H1 (cell line): ENCODE results near the gene TMEM45B.
"Not testable (repeated sequence)": the region's sequence is repeated elsewhere in the genome, so short reads cannot be mapped to it uniquely, and the experiment has no call there.

Experiments used
- BACH1 ChIP-seq: IDR thresholded peaks from 2 replicates; pipeline ENCODE4 v1.6.1; 2012; ENCODE audit warnings: low read length, improper control_type of control experiment
- EZH2 ChIP-seq: fragments of 200-600 bp; sonication (generic); IDR thresholded peaks from 2 replicates; pipeline ENCODE4 v1.7.1; 2012; ENCODE audit warnings: low read depth, mild to moderate bottlenecking, moderate library complexity, low read length, inconsistent platforms; ENCODE audit not compliant: severe bottlenecking
- FOSL1 ChIP-seq: IDR thresholded peaks from 2 replicates; pipeline ENCODE4 v1.6.1; 2011; ENCODE audit warnings: mild to moderate bottlenecking, low read depth, low read length, moderate library complexity; ENCODE audit not compliant: insufficient read depth
- HDAC2 ChIP-seq, 2 experiments: fragments of 300-600 bp in 1 of 2; sonication (generic) in 1 of 2; IDR thresholded peaks; 2 replicates each; pipeline ENCODE4 v1.6.1; 2011 to 2012; ENCODE audit warnings: low read depth in 2 of 2, low read length in 2 of 2, mild to moderate bottlenecking in 2 of 2, moderate library complexity in 2 of 2, borderline replicate concordance in 1 of 2, inconsistent platforms in 1 of 2
- KDM1A ChIP-seq: fragments of 200-600, 300-600 bp; sonication (generic); IDR thresholded peaks from 2 replicates; pipeline ENCODE4 v1.7.1; 2016; ENCODE audit warnings: mild to moderate bottlenecking, low read length, borderline replicate concordance
- MAFK ChIP-seq: IDR thresholded peaks from 2 replicates; pipeline ENCODE4 v1.6.1; 2012; ENCODE audit warnings: low read depth, mild to moderate bottlenecking, improper control_type of control experiment, low read length
- POLR2A ChIP-seq, 2 experiments: IDR thresholded peaks; 1 replicate in 1 of 2; 2 replicates in 1 of 2; pipeline ENCODE4 v1.6.1; 2011; ENCODE audit warnings: low read depth in 2 of 2, low read length in 2 of 2, mild to moderate bottlenecking in 2 of 2; ENCODE audit errors: control extremely low read depth in 1 of 2
- POLR2AphosphoS5 ChIP-seq: IDR thresholded peaks from 2 replicates; pipeline ENCODE4 v1.6.1; 2011; ENCODE audit warnings: low read depth, low read length
- SP2 ChIP-seq: IDR thresholded peaks from 2 replicates; pipeline ENCODE4 v1.6.1; 2012; ENCODE audit warnings: mild to moderate bottlenecking, low read length, inconsistent platforms
- TF ChIP-seq, protein P1 (sequence below), 3 experiments: IDR thresholded peaks; 1 replicate in 2 of 3; 2 replicates in 1 of 3; pipeline versions ENCODE4 v1.5.1 to v1.6.1; 2011; ENCODE audit warnings: low read length in 3 of 3, mild to moderate bottlenecking in 3 of 3, inconsistent platforms in 2 of 3, low read depth in 1 of 3, moderate library complexity in 1 of 3; ENCODE audit not compliant: insufficient read depth in 1 of 3; ENCODE audit errors: control extremely low read depth in 1 of 3
- TF ChIP-seq, protein P2 (sequence below): IDR thresholded peaks from 2 replicates; pipeline ENCODE4 v1.6.1; 2012; ENCODE audit warnings: inconsistent platforms

DNA sequence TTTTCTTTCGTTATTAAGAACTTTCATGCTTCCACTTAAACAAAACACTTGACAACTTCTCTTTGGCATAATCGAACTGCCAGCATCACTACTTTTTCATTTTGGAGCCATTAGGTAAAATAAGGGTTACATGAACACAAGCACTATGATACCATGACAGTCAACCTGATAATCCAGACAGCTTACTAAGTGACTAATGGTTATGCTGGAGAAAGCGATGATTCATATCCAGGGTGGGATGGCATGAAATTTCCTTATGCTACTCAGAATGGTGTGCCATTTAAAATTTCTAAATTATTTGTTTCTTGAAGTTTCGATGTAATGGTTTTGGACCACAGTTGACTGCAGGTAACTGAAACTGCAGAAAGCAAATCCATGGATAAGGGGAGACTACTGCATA is 15.6 kb downstream of the TMEM45B start:
- TF ChIP-seq POLR2A (IDR thresholded peaks at IDR 0.05; ENCODE audit: control extremely low read depth in 1 of 2, low read depth in 2 of 2, low read length in 2 of 2); SP2; MAFK; KDM1A; POLR2AphosphoS5; BACH1; HDAC2 (IDR thresholded peaks at IDR 0.05; ENCODE audit: borderline replicate concordance in 1 of 2, low read depth in 2 of 2, low read length in 2 of 2); EZH2; FOSL1: not testable (repeated sequence)
- TF ChIP-seq, protein P1, sequence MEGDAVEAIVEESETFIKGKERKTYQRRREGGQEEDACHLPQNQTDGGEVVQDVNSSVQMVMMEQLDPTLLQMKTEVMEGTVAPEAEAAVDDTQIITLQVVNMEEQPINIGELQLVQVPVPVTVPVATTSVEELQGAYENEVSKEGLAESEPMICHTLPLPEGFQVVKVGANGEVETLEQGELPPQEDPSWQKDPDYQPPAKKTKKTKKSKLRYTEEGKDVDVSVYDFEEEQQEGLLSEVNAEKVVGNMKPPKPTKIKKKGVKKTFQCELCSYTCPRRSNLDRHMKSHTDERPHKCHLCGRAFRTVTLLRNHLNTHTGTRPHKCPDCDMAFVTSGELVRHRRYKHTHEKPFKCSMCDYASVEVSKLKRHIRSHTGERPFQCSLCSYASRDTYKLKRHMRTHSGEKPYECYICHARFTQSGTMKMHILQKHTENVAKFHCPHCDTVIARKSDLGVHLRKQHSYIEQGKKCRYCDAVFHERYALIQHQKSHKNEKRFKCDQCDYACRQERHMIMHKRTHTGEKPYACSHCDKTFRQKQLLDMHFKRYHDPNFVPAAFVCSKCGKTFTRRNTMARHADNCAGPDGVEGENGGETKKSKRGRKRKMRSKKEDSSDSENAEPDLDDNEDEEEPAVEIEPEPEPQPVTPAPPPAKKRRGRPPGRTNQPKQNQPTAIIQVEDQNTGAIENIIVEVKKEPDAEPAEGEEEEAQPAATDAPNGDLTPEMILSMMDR (IDR thresholded peaks at IDR 0.05; ENCODE audit: control extremely low read depth in 1 of 3, insufficient read depth in 1 of 3, low read depth in 1 of 3, low read length in 3 of 3), result not testable (repeated sequence)
- TF ChIP-seq, protein P2, sequence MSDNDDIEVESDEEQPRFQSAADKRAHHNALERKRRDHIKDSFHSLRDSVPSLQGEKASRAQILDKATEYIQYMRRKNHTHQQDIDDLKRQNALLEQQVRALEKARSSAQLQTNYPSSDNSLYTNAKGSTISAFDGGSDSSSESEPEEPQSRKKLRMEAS, result not testable (repeated sequence)
